K562 (cell line): Measurements from ENCODE around the gene CASKIN2. TPM values are rescaled to one million over a fixed set of nuclear protein-coding genes. Genes with fewer than 3 reads are reported as not detected.
A peak's percentile ranks its signal among the peaks of the same experiment; 100 is the strongest.

ENCODE experiments used
- ADNP ChIP-seq: fragments of 200-800 bp; sonication (Bioruptor generic); IDR thresholded peaks from 2 replicates; pipeline ENCODE4 v1.6.1; 2016; ENCODE audit warnings: missing genetic modification characterization, missing compliant biosample characterization
- BHLHE40 ChIP-seq: IDR thresholded peaks from 2 replicates; pipeline ENCODE4 v1.6.1; 2011; ENCODE audit warnings: low read length, improper control_type of control experiment
- COPS2 ChIP-seq: fragments of 450-650 bp; conservative IDR thresholded peaks from 2 replicates; pipeline ENCODE4 v1.6.1; 2016; ENCODE audit warnings: mild to moderate bottlenecking, moderate library complexity
- HDAC2 ChIP-seq: fragments of 450-650 bp; IDR thresholded peaks from 2 replicates; pipeline ENCODE4 v1.6.1; 2016; ENCODE audit warnings: mild to moderate bottlenecking
- HIVEP1 ChIP-seq: fragments of 250-450 bp; sonication (Bioruptor Pico); IDR thresholded peaks from 2 replicates; pipeline ENCODE4 v1.4.0; 2020; ENCODE audit warnings: mild to moderate bottlenecking
- SMAD3 ChIP-seq: fragments of 450-650 bp; formaldehyde crosslinking; conservative IDR thresholded peaks from 2 replicates; pipeline ENCODE4 v1.4.0; 2020; ENCODE audit warnings: mild to moderate bottlenecking
- STAT5A ChIP-seq: IDR thresholded peaks from 2 replicates; pipeline ENCODE4 v1.6.1; 2012; ENCODE audit warnings: low read length, inconsistent platforms, borderline replicate concordance
- TFAM ChIP-seq: fragments of 250-450 bp; sonication (Bioruptor Pico); conservative IDR thresholded peaks from 2 replicates; pipeline ENCODE4 v1.5.0; 2021; ENCODE audit warnings: mild to moderate bottlenecking, moderate library complexity
- TGIF2 ChIP-seq: sonication (generic); formaldehyde crosslinking; IDR thresholded peaks from 2 replicates; pipeline ENCODE4 v1.8.1; 2022; ENCODE audit warnings: mild to moderate bottlenecking, missing genetic modification reagents, moderate library complexity
- ZNF263 ChIP-seq: sonication (generic); formaldehyde crosslinking; IDR thresholded peaks from 2 replicates; pipeline ENCODE4 v1.8.0; 2022; ENCODE audit warnings: mild to moderate bottlenecking, missing genetic modification reagents, borderline replicate concordance
- ZNF644 ChIP-seq: fragments of 200-800 bp; sonication (Bioruptor generic); IDR thresholded peaks from 2 replicates; pipeline ENCODE4 v1.6.1; 2016; ENCODE audit warnings: low read depth, missing genetic modification characterization, missing compliant biosample characterization
- polyA plus RNA-seq, 8 experiments: library from polyadenylated mRNA; depleted of rRNA in 4 of 8; stranded (reverse) in 5 of 8; unstranded in 3 of 8; fragments of >200 nt; fragmentation: Nextera tagmentation in 2 of 8; fragmentation: Illumina TruSeq in 1 of 8; extraction: Ambion mirVana in 2 of 8; extraction: Trizol in 1 of 8; gene quantifications; 2 replicates each; pipeline versions ENCODE4 v1.2.1 to v1.2.3, GENCODE V29; 2011 to 2014; ENCODE audit warnings: inconsistent platforms in 1 of 8, missing spikeins in 1 of 8
- total RNA-seq, 7 experiments: library from RNA; depleted of rRNA in 6 of 7; stranded (reverse); fragments of >200 nt in 6 of 7; fragmentation: Illumina TruSeq in 2 of 7; extraction: Trizol in 2 of 7; gene quantifications; 2 replicates each; pipeline versions ENCODE4 v1.2.1 to v1.2.3, GENCODE V29; 2011 to 2021; ENCODE audit warnings: low replicate concordance in 1 of 7
- TF ChIP-seq, protein P1 (sequence below): sonication (generic); formaldehyde crosslinking; IDR thresholded peaks from 2 replicates; pipeline ENCODE4 v1.8.0; 2022; ENCODE audit warnings: mild to moderate bottlenecking, missing genetic modification reagents
- TF ChIP-seq, protein P2 (sequence below): fragments of 250-450 bp; sonication (Bioruptor Pico); IDR thresholded peaks from 2 replicates; pipeline ENCODE4 v1.4.0; 2020; ENCODE audit warnings: mild to moderate bottlenecking
- TF ChIP-seq, protein P3 (sequence below): fragments of 450-650 bp; formaldehyde crosslinking; IDR thresholded peaks from 2 replicates; pipeline ENCODE4 v1.4.0; 2020; ENCODE audit warnings: mild to moderate bottlenecking, moderate library complexity
- TF ChIP-seq, protein P4 (sequence below): fragments of 250-450 bp; sonication (Bioruptor Pico); IDR thresholded peaks from 2 replicates; pipeline ENCODE4 v1.4.0; 2020; ENCODE audit warnings: mild to moderate bottlenecking, moderate library complexity
- TF ChIP-seq, protein P5 (sequence below): fragments of 250-450 bp; sonication (Bioruptor Pico); IDR thresholded peaks from 2 replicates; pipeline ENCODE4 v1.8.0; 2022; ENCODE audit warnings: moderate library complexity, mild to moderate bottlenecking, inconsistent platforms

Gene CASKIN2
- total and polyA plus RNA-seq, 9 of the 15 experiments (the other 6 are each of a cell fraction or from before 2014, with no cell fraction given): 0.01 to 12.2 (median 2.1) TPM

DNA sequence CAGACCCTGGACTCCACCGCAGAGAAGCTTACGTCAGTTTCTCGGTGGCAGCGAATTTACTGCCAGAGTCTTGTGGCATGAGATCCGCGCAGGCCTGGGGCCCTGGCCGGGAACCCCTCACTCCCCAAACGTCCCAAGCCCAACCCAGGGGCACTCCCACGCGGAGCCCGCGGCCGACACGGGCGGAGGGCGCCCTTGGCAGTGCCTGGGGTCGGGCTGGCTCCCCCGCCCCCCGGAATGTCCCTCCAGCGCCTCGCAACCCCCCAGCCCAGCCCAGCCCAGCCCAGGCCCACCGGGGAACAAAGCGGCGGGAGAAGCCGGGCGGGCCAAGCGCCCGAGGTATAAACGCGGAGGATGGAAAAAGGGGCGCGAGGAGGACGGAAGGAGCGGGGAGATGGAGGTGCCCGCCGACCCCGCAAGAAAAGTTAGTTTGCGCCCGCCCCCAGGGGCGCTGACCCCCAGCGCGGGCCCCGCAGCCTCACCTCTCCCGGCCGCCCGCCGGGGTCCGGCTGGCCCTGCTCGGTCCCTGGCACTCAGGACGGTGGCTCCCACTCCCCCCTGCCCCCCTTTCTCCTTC lies 330 bp downstream of the CASKIN2 start (continued):
- TF ChIP-seq, protein P1, sequence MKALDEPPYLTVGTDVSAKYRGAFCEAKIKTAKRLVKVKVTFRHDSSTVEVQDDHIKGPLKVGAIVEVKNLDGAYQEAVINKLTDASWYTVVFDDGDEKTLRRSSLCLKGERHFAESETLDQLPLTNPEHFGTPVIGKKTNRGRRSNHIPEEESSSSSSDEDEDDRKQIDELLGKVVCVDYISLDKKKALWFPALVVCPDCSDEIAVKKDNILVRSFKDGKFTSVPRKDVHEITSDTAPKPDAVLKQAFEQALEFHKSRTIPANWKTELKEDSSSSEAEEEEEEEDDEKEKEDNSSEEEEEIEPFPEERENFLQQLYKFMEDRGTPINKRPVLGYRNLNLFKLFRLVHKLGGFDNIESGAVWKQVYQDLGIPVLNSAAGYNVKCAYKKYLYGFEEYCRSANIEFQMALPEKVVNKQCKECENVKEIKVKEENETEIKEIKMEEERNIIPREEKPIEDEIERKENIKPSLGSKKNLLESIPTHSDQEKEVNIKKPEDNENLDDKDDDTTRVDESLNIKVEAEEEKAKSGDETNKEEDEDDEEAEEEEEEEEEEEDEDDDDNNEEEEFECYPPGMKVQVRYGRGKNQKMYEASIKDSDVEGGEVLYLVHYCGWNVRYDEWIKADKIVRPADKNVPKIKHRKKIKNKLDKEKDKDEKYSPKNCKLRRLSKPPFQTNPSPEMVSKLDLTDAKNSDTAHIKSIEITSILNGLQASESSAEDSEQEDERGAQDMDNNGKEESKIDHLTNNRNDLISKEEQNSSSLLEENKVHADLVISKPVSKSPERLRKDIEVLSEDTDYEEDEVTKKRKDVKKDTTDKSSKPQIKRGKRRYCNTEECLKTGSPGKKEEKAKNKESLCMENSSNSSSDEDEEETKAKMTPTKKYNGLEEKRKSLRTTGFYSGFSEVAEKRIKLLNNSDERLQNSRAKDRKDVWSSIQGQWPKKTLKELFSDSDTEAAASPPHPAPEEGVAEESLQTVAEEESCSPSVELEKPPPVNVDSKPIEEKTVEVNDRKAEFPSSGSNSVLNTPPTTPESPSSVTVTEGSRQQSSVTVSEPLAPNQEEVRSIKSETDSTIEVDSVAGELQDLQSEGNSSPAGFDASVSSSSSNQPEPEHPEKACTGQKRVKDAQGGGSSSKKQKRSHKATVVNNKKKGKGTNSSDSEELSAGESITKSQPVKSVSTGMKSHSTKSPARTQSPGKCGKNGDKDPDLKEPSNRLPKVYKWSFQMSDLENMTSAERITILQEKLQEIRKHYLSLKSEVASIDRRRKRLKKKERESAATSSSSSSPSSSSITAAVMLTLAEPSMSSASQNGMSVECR (CRISPR knock-in tag): 0 out of 2 replicates have a peak, but pooled peaks have one; percentile 37
- no peak for TF ChIP-seq SMAD3 (CRISPR knock-in tag)
- no peak for TF ChIP-seq HIVEP1 (CRISPR knock-in tag)
- no peak for TF ChIP-seq ADNP (tag)
- TF ChIP-seq, protein P2, sequence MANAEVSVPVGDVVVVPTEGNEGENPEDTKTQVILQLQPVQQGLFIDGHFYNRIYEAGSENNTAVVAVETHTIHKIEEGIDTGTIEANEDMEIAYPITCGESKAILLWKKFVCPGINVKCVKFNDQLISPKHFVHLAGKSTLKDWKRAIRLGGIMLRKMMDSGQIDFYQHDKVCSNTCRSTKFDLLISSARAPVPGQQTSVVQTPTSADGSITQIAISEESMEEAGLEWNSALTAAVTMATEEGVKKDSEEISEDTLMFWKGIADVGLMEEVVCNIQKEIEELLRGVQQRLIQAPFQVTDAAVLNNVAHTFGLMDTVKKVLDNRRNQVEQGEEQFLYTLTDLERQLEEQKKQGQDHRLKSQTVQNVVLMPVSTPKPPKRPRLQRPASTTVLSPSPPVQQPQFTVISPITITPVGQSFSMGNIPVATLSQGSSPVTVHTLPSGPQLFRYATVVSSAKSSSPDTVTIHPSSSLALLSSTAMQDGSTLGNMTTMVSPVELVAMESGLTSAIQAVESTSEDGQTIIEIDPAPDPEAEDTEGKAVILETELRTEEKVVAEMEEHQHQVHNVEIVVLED (CRISPR knock-in tag): no peak
- TF ChIP-seq STAT5A: no peak
- TF ChIP-seq HDAC2: no peak
- no peak for TF ChIP-seq TGIF2
- TF ChIP-seq, protein P3, sequence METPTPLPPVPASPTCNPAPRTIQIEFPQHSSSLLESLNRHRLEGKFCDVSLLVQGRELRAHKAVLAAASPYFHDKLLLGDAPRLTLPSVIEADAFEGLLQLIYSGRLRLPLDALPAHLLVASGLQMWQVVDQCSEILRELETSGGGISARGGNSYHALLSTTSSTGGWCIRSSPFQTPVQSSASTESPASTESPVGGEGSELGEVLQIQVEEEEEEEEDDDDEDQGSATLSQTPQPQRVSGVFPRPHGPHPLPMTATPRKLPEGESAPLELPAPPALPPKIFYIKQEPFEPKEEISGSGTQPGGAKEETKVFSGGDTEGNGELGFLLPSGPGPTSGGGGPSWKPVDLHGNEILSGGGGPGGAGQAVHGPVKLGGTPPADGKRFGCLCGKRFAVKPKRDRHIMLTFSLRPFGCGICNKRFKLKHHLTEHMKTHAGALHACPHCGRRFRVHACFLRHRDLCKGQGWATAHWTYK (CRISPR knock-in tag): no peak
- TF ChIP-seq, protein P4, sequence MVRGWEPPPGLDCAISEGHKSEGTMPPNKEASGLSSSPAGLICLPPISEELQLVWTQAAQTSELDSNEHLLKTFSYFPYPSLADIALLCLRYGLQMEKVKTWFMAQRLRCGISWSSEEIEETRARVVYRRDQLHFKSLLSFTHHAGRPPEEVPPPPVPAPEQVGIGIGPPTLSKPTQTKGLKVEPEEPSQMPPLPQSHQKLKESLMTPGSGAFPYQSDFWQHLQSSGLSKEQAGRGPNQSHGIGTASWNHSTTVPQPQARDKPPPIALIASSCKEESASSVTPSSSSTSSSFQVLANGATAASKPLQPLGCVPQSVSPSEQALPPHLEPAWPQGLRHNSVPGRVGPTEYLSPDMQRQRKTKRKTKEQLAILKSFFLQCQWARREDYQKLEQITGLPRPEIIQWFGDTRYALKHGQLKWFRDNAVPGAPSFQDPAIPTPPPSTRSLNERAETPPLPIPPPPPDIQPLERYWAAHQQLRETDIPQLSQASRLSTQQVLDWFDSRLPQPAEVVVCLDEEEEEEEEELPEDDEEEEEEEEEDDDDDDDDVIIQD (CRISPR knock-in tag): no peak
- TF ChIP-seq COPS2: no peak
- no peak for TF ChIP-seq ZNF644 (tag)
- TF ChIP-seq BHLHE40: no peak
- peak; percentile 64 for TF ChIP-seq ZNF263 (CRISPR knock-in tag)
- TF ChIP-seq, protein P5, sequence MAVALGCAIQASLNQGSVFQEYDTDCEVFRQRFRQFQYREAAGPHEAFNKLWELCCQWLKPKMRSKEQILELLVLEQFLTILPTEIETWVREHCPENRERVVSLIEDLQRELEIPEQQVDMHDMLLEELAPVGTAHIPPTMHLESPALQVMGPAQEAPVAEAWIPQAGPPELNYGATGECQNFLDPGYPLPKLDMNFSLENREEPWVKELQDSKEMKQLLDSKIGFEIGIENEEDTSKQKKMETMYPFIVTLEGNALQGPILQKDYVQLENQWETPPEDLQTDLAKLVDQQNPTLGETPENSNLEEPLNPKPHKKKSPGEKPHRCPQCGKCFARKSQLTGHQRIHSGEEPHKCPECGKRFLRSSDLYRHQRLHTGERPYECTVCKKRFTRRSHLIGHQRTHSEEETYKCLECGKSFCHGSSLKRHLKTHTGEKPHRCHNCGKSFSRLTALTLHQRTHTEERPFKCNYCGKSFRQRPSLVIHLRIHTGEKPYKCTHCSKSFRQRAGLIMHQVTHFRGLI (CRISPR knock-in tag): no peak
- TF ChIP-seq TFAM (CRISPR knock-in tag): no peak
